GM19463 (cell line): Measurements from ENCODE around the gene CELF2.

Experiments
- ATAC-seq: cut with Tn5 transposase; IDR thresholded peaks from one replicate; pipeline ENCODE4 v1.9.1; 2021; ENCODE audit warnings: mild to moderate bottlenecking, moderate library complexity; ENCODE audit not compliant: unreplicated experiment

CELF2 gene

DNA sequence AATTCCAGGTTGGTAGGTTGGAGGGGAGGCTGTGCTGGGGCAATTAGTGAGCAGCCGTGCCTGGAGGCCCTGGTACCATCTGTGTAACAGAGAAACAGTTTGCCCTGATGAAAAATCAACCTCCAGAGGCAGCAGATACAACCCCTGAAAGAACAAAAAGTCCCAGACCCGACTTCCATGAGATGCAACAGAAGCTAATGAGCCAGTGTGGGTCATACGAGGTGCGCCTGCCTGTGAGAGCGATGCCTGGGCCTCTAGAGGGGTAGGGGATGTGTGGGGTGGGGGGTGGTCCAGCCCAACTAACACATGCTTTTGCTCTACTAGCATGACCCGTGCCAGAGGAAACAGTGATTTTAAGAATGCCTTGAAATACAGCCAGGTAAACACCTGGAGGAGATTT, 39.3 kb downstream of the CELF2 start:
- no peak for ATAC-seq

DNA sequence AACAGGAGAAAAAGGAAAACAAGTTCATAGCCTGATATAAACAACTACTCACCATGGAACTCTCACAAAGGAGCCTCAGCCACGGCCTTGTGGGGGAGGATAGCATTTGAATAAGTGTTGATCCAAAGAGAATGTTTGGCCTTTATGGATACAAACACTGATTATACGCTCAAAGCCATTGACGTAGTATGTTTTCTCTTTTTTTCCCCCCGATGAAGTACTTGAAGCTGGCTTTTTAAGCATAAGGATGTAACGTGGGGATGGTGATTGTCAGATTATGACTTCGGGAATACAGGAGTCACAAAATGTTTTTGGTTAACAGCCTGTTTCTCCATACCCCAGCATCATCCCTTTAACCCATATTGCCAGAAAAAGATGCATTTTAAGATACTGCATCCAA, 39.8 kb downstream of the CELF2 start:
- no peak for ATAC-seq

DNA sequence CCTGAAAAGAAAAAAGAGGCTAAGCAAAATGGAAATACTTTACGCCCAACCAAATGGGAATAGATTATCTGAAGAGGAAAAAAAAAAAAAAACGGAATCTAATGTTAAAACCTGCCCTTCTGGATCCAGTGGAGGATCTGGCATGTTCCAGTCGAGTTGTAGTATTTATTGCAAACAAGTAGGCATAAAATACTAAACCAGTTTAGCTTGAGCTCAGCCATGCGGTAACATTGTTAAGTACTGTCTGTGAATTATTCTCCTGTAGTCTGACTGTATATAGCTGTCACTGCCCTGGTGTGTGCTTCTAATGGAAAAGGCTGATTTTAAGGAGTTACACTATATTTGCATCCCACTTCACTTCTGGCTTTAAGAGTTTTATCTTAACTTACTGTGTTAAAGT, 40.3 kb downstream of the CELF2 start:
- no peak for ATAC-seq

DNA sequence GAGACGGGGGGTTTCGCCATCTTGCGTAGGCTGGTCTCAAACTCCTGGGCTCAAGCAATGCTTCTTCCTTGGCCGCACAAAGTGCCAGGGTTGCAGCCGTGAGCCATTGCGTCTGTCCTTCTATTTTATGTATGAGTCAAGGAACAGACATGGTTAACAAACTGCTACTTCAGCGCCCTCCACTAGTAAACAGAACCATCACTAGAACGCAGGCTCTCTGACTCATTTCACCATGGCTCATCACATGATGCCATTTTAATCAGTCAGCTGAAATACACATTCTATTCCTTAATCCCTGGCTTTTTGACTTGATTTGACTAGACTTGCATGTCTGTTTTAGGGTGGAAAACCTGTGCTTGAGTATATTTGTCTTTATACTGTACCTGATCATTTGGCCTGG, 41.3 kb downstream of the CELF2 start:
- no peak for ATAC-seq

DNA sequence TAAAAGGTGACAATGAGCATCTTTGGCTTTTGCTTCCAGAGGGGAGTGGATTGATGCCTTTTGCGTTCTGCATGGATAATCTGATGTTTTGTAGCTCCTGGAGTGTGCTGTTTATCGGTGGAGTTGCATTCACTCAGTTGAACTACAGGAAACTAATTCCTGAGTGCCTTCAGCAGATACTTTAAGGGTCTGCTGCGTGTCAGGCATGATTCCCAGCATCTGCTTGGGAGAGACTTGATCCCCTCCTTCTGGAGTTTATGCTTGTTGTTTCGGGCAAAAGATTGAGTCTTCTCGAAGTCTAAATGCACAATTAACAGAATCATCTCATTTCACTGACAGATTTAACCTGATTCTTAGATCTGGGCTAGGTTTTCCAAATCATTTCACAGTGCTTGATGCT, 46.2 kb downstream of the CELF2 start:
- no peak for ATAC-seq

DNA sequence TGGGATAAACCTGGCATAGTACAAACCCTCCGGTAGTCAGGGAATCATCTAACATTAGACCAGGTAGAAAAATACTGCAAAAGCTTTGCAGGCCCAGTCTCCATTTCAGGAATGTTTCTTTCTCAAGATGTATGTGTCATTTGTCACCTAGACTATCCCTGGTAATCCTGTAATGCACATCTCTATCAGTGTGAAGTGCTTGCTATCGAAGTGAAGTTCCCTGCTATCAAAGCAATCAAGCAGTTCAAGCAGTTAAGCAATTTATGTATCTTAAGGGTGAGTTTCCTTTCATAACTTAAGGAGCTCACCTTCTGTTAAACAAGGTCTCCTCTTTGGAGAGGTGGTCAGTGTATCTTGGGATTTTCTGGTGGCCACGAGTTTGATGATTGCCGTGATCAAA, 47.2 kb downstream of the CELF2 start:
- no peak for ATAC-seq

DNA sequence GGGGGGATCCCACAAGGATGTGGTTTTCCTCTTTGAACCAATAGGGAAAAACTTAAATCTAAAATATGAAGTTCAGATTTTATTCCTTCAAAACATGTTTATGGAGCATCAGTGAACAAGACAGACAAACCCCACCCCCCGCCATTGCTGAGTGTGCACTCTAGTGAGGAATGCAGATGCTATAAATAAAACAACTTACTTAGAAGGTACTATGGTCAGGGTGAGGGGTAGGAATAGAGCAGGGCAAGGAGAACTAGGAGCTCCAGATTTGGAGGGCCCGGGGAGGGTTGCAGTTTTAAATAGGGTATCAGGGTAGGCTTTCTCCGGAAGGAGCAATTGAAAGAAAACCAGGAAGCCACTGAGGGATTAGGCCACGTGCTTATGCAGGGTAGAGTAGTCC, 47.9 kb downstream of the CELF2 start:
- ATAC-seq, result no peak

DNA sequence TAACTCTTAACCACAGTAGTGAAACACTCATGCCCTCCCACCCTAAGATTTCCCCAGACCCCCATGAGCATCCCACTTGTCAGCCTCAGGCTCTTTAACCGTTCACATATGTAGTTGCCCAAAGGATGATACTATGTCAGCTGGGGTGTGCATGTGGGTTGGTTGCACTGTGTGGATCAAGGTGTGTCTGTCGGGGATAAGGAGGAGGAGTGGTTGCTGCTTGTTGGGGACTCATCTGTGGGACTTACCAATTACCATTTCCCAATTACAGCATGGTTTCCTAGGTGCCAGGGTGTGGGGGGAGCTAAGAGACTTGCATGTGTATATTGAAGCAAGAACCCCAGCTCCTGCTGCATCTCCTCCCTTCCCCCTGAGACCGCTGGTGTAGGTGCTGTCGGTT, 48.8 kb downstream of the CELF2 start:
- no peak for ATAC-seq

DNA sequence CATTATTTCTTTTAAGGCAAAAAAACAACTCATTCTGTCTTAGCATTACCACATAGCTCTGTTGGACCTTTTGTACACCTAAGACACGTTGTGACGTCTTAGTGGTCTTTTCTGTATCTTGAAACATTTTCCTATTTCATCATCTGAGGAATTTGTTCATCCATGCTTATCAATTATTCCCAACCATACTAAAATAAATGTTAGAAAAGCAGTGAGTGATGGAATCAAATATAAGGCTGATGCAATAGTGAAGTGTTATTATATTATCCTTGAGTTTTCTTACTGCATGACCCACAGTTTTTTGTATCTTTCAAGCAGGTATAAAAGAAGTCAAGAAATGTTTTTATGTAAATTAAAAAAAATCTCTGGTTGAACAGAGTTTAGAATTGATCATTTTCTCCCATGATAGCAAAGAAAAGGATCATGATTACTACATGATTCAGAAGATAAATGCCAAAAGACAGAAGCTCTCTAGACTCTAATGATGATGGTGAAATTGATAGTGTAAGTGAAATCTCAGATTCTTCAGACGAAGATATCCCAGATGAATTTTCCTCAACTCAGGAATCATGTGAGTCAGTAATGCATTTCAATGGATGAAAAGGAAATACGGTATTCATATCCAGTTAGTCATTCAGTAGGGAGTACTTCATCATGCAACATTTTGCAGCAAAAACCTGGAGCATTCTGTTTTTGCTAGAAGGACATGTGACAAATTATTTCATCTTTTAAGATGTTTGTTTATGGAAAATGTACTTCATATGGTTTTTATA, 51.4 kb downstream of the CELF2 start:
- no peak for ATAC-seq

DNA sequence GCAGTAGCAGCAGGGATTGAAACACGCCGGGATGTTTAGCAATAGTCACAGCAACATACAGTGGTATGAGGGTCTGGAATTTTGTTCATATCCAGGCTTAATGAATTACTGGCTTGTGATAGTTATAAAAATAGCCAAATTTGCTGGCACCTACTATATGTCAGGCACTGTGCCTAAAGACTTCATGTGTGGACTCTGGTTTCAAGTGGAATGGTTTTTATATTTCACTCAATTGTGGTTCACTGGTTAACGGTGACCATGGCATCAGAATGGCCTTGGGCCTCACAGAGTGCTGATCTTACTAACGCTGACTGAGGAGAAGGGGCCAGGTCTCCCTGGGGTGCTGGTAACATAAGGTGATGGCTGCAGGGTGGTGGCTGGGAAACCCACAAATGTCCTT, 55.7 kb downstream of the CELF2 start:
- ATAC-seq, result no peak

DNA sequence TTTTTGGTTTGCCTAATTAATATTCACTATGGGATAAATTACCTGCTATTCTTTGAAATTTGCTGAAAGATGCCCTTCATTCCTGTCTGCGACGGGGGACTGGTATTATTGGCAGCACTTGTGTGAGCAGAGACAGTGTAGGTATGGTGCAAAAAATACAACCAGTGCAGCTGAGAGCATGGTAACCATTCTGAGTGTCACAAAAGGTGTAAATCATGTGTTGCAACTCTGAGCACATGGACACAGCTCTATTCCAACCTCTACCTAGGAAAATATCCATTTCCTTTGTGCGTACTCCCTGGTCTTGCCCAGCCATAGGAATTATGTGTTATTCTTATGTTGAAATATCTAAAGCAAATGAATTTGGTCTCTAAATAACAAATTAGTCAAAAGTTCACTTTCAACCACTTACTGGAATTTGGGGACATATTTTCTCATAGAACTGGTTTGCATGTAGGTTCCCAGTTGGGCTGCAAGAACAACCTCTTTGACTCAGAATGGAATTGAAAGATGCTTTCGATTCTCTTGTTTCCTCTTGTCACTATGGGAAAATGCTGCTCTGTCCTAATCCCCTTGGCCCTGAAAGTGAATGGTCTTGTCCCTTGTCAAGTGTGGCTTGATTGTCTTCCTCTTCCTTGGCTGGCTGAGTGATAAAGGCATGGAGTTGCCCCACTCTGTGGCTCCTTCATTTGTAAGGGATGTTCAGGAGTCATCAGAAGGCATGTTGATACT, 57.0 kb downstream of the CELF2 start:
- peak; percentile 84 for ATAC-seq

DNA sequence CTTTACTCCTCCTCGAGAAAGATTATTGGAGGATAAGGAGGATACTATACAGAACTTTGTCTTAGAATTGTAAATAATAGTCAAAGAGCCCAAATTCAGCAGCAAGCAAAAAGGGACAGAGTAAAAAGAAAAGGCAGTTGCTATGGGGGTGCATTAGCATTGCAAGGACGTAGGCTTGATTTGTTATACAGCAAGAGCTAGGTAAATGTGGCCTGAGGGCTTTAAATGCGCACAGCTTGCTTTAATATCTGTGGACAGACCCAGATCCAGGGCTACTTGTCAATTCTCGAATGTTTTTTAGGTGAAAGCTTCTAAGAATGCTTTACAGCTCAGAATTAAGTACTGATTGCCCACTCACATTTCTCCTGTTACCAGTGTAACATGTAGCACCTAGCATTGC, 58.5 kb downstream of the CELF2 start:
- no peak for ATAC-seq

DNA sequence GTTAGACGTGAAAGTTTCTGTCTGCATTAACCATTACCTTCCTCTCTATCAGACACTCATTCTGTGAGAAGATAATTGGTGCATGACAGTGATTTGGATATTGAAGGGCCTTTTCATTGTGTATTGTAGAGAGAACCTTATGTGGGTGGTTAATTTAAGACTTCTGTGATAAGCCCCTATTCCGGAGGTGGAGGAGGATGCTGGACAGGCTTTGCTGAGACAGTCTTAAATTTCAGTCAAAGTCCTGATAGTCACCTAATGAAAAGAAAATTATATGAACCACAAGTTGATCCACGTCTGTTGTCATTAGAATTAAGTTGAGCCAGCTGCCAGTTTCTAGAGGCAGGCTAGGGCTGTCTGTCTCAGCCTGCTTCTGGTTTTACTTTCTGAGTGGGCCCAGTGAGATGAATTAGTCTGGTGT, 62.9 kb downstream of the CELF2 start:
- no peak for ATAC-seq

DNA sequence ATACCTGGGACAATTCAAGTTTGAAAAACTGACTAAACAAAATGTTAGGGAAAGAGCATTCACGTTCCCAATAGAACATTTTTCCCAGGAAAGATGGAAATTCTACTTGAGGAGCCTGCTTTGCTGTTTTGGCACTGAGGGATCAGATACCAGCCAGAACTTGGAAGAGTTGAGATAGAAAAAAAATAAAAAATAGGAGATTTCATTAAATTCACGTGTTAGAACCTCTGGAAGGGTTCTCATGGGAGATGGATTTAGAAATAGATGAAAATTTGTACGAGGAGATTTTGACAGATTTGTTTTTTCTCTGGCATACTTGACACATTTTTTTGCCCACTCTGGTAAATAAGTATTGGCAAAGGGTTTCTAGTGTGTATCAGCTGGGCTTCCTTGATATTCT, 63.7 kb downstream of the CELF2 start:
- no peak for ATAC-seq

DNA sequence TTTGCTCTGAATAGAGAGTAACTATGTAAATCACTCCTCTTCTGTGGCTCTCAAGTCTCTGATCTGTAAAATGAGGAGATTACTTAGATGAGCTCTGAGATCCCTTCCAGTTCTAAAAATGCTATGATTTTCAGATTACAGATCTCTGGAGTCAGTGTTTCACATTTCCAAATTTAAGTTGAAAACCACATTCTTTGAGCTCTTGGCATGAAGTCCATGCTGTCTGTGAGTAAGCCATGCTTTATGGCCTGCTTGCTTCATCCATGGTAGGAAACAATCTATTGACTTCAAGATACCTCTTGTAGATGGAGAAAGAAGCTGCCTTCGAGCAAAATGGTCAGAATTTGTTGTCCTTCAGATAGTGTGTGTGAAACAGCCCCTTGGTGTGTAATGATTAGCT, 64.9 kb downstream of the CELF2 start:
- no peak for ATAC-seq

DNA sequence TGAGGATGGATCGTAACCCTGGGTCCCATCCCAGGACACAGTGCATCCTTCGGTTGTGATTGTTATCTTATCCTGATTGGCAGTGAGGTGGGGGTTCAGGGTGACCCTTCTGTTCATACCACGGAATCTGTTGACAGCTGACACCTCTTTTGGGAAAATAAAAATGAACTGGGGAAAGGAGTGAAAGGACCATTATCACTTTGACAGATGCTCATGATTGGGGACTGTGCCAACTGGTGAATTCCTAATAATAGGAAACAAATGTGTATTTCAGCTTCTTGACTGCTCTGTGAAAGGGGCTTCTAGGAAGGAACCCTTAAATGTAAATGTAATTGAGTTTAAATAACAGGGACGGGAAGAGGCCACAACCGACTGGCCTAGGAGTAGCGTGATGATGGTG, 65.4 kb downstream of the CELF2 start:
- no peak for ATAC-seq

DNA sequence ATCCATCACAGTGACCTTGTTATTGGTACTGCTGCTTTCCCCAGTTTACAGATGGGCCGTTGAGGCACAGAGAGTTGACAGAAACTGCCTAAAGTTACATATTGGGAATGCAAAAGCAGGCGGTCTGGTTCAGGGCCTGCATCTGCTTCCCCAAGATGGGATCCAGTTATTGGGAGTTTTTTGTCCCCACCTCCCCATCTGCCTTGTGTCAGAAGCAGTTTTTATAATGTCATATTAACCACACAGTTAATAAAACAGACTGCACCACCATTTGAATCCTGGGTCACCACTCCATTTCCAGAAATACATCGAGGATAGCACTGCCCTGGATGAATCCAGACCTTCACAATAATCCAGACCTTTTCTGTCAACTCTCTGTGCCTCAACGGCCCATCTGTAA, 67.9 kb downstream of the CELF2 start:
- no peak for ATAC-seq

DNA sequence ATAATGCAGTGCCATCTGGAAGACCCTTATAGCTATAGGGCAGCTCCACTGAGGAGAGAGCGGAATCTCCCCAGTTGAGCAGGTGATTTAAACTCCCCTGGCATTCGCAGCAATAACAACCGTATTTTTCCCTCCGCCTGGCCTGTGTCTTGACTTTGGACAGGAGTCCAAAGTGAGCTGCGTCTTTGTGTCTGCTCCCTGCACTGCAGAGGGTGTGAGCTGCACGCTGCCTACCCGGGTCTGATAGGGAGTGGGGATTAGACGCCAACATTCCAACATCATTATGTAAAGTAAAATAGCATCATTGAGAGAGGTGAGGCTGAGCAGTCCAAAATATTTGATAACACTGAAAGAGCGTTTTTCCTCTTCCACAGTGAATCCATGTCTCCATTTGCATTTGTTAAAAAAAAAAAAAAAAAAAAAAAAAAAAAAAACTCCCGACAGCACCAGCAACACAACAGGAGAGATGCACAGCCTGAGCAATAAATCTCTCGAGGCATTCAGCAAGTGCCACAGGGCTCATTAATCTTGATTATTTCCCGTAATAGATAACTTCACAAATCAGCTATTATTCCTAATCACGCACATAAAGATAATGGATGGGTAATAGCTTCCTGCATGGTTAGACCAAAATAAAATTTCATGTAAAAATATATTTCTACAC, 68.6 kb downstream of the CELF2 start:
- no peak for ATAC-seq

DNA sequence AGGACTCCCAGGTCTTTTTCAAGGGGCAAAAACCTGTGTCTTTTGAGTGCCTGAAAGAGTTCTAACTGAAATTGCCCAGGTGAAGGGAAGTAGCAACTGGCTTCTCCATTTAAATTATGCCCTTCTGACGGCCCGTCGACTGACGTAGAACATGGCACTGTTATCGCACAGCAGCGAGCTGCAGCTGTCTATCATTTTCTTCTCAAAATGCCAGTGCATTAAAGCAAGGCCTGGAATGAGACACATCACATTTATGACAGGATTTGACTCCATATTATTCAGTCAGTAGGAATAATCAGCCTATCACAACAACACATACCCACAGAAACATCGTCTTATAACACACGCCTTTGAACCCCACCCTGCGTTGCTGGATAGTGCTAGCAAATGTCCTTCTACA, 69.7 kb downstream of the CELF2 start:
- no peak for ATAC-seq

DNA sequence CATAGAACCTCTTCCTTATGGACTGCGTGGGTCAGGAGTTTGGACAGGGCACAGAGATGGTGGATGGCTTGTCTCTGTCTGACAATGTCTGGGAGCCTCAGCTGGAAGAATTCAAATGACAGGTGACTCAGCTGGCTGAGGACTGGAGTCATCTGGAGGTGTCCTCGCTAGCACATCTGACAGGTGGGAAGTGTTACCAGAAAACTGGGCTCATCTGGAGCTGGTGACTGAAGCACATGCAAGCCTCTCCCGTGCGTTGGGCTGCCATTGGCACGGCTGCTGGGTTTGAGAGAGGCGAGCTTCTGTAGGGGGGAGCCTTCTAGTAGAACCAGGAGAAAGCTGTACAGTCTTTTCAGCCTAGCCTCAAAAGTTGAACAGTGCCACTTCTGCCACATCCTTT, 71.0 kb downstream of the CELF2 start:
- ATAC-seq, result no peak

DNA sequence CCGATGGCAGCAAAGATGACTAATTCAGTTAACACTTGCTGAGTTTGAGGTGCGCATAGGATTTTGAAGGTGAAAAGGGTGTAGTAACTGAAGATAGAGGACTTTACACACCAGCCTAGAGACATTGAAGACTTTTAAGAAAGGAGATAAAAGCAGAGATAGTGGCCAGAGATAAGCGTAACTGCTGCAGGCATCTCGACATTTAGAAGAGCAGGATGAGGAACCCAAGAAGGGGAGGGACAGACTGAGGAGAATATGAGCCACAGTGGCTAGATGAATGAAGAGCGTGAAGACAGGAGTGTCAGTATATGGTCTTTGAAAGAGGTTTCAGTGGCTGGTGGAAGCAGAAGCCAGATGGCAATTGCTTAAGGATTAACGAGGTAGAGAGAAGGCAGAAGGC, 71.6 kb downstream of the CELF2 start:
- no peak for ATAC-seq

DNA sequence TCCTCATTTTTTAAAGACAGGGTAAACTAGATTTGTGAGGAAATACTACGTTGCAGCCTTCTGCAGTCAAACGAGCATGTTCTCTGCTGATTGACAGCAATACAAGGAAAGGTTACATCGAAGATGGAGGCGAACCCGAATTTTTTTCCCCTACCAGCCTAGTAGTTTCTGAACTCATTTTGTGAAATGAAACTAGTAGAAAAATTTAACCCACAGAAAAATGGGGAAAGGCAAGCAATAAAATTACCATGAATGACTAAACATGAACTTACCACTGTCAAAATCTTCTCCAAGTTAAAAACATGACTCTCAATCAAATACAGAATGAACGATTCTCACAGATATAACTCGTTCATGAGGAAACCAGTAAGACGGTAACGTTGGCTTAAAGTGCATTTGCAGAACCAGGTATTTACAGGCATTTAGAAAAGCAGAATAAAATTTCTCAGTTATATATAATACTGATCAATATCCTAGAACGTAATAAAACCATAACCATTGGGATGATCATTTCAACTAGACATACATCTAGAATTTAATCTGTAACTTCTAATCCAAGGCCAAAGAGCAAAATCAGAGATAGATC, 73.9 kb downstream of the CELF2 start:
- no peak for ATAC-seq
